Measurements from ENCODE around the gene NCDN.
"Not testable (repeated sequence)": the region's sequence is repeated elsewhere in the genome, so short reads cannot be mapped to it uniquely, and the experiment has no call there.

The NCDN gene

DNA sequence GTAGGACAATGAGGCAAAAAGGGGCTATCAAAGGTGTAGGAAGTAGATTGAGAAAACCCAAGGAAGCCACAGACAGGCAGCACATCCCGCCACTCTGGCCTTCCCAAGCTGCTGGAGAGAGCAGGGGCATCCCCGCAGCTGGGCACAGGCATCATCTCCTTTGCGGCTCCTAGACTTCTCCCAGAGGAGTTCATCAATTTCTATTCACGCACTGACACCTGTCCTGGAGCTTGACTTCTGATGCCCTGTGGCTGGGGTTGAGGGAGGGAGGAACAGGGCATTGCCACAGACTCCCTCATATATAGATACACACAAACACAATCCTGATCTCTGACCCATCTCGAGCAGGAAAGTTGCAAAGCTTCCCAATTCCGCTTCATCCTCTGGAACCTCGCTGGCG, 13.7 kb downstream of the NCDN start:
- DNase-seq: no peak

DNA sequence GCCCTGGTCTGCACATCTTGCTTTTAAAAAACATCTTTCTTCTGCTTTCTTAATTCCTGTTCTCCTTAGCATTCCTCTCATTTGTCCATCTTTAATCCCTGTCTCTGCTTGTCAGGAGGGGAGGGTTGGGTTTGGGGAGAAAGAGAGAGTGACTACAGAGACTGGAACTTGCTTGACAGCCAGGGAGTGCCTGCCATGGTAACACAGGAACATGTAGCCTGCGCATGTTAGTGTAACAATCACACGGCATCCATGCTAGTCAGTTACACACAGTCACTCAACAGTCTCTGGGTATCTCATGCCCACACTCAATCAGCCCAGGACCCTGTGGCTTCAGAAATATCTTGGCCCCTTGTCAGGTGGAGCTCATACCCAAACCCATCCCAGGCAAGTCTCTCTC, 14.7 kb downstream of the NCDN start:
- no peak for DNase-seq

DNA sequence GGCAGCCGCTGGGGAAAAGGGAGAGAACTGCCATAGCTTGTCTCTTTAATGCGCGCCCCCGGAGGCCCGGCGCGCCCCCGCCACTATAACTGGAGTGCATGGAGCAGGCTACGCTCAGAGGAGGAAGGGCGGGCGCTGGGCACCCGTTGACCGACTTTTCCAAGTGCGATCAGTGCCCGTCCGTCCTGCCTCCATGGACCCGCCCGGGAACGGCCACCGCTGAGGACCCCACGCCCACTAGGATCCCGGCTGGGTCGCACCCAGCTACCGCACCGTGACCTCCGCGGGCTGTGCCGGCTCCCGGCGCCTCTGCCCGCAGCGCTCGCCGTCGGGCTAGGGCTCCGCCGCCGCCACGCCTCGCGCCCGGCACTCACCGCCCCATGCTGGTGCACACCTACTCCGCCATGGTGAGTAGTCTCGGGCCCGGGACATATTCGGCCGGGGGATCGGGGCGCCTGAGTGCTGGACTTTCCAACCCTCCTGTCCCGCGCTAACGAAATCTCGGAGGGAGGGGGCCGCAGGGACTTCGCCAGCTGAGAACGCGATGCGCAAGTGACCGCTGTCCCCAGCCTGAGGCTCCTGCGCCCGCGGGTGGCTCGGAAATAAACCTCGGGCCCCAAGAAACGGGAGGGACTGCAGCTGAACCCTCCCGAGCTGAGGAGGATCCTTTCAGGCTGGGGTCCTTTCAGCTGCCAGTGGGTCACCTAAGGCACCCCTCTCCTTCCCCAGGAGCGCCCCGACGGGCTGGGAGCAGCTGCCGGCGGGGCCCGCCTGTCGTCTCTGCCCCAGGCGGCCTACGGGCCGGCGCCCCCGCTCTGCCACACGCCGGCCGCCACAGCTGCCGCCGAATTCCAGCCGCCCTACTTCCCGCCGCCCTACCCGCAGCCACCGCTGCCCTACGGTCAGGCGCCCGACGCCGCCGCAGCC, 15.9 kb downstream of the NCDN start, which contains the start of gene TFAP2E:
TFAP2E (plus strand) TSS at position 117 of the 927 bp plus-strand sequence; CDS start at position 381, 264 bp downstream.
- no peak for DNase-seq

DNA sequence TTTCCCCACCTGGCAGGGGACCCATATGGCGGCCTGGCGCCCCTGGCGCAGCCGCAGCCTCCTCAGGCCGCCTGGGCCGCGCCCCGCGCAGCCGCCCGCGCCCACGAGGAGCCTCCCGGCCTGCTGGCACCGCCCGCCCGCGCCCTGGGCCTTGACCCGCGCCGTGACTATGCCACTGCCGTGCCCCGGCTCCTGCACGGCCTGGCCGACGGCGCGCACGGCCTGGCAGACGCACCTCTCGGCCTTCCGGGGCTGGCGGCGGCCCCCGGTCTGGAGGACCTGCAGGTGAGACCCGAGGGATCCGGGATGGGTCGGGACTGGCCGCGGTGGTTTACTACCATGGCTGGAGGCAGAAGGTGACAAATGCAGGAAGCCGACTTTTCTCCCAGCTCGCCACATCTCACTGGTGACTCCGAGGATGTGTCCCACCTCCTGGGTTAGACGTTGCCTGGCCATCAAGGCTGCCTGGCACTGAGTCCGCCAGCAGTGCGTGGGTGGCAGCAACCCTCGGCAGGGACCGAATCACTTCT, 16.6 kb downstream of the NCDN start:
- no peak for DNase-seq

DNA sequence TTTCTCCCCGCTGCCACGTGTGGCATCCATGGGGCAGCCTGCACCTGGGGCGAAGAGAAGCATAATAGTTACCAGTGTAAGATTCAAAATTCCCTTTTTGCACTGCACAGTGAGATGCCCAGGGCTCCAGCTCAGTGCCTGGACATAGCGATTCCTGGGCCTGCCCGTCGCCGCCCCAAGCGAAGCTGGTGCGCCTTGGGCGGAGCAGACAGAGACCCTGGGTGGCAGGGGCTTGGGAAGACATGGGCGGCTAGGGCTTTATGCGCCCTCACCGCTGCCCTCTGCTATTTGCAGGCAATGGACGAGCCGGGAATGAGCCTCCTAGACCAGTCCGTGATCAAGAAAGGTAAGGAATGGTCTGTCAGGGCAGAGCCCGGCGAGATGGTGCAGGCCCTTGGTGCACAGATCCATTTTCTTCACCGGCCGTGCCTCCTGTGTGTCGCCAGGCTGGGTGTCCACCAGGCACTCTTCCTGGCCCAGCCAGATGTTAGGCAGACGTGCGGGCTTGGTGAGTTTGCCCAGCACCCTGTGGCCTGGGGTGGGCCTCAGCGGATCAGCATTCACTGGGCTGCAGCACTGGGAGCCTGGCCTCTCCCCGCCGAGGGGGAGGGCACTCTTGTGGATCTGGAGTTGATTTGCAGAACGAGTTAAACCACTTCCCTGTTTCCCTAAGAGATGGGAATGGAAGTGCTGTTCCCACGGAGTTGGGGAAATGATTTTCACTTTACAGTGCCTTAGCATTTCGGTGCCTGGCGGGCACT, 17.2 kb downstream of the NCDN start:
- no peak for DNase-seq

DNA sequence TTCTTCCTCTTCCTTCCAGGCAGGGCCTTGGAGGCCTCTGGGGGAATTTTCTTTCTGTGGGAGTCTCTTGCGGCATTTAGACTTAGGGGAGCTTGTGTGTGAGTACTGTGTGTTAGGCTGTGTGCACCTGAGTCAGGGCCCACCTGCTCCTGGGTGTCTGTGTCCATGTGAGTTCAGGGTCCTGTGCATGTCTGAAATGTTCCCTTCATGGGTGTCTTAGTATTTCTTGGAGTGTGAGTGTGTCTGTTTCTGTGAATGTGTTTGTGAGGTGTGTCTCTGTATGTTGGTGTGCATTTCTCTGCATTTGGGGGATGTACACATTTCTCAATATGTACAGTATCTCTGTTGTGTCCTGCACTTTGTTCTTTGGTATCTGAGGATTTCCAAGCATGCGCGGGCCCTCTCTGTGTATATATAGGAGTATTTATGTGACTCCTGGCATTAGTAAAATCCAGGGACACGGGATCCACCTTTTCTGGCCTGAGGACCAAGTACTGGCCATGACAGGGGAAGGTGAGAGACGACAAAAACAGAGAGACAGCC, 17.9 kb downstream of the NCDN start:
- no peak for DNase-seq

DNA sequence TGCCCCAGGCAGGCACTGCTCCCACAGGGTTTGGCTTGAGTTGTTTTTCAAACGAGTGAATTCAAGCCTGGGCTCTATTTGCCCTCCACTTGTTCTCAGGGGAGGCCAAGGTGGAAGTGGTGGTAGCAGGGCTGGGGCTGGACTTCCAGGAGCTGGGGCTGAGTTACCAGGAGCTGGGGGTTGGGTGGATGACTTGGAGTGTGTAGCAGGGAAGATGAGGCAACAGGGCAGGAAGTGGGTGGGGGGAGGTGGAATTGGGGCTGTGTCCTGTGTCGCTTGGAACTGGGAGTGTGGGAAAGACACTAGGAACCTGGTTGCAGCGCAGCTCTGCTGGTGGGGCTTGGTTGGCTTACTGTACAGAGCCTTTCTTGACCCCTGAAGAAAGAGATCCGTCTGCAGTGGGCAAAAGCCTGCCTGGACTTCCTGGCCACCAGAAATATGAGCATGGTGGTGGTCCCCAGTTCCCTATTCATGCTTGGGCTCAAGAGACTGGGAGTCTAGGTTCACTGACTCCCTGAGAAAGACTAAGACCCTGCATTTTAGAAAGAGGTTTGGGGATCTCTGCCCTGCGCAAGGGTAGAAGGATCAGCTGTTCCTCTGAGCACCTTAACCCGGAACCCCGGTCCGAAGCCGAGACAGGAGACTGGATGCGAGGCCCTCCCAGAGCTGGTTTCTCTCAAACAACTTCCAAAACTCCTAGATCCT, 18.6 kb downstream of the NCDN start:
- no peak for DNase-seq

DNA sequence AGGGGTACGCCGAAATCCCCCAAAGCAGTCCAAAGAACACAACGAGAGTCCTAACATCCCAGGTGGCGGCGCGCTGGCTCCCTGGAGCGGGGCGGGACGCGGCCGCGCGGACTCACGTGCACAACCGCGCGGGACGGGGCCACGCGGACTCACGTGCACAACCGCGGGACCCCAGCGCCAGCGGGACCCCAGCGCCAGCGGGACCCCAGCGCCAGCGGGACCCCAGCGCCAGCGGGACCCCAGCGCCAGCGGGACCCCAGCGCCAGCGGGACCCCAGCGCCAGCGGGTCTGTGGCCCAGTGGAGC, 19.1 kb downstream of the NCDN start:
- DNase-seq: not testable (repeated sequence)

DNA sequence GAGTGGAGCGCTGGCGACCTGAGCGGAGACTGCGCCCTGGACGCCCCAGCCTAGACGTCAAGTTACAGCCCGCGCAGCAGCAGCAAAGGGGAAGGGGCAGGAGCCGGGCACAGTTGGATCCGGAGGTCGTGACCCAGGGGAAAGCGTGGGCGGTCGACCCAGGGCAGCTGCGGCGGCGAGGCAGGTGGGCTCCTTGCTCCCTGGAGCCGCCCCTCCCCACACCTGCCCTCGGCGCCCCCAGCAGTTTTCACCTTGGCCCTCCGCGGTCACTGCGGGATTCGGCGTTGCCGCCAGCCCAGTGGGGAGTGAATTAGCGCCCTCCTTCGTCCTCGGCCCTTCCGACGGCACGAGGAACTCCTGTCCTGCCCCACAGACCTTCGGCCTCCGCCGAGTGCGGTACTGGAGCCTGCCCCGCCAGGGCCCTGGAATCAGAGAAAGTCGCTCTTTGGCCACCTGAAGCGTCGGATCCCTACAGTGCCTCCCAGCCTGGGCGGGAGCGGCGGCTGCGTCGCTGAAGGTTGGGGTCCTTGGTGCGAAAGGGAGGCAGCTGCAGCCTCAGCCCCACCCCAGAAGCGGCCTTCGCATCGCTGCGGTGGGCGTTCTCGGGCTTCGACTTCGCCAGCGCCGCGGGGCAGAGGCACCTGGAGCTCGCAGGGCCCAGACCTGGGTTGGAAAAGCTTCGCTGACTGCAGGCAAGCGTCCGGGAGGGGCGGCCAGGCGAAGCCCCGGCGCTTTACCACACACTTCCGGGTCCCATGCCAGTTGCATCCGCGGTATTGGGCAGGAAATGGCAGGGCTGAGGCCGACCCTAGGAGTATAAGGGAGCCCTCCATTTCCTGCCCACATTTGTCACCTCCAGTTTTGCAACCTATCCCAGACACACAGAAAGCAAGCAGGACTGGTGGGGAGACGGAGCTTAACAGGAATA, 19.7 kb downstream of the NCDN start:
- DNase-seq: no peak

DNA sequence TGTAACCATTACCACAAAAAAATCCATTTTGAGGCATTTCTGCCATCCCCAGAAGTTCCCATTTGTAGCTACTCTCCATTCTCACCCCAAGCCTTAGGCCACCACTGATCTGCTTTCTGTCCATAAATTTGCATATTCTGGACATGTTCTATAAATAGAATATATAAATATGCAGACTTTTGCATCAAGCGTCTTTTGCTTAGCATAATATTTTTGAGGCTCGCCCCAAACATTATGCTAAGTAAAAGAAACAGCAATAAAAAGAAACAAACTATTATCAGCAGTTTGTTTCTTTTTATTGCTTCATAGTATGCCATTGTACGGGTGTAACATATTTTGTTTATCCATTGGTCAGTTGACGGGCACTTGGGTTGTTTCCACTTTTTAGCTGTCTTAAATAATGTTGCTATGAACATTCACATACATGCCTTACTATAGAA, 23.4 kb downstream of the NCDN start:
- no peak for DNase-seq

DNA sequence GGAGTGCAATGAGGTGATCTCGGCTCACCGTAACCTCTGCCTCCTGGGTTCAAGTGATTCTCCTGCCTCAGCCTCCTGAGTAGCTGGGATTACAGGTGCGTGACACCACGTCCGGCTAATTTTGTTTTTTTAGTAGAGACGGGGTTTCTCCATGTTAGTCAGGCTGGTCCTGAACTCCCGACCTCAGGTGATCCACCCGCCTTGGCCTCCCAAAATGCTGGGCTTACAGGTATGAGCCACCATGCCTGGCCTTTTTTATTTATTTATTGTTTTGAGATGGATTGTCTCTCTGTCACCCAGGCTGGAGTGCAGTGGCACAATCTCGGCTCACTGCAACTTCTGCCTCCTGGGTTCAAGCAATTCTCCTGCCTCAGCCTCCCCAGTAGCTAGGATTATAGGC, 24.0 kb downstream of the NCDN start:
- DNase-seq: not testable (repeated sequence)

DNA sequence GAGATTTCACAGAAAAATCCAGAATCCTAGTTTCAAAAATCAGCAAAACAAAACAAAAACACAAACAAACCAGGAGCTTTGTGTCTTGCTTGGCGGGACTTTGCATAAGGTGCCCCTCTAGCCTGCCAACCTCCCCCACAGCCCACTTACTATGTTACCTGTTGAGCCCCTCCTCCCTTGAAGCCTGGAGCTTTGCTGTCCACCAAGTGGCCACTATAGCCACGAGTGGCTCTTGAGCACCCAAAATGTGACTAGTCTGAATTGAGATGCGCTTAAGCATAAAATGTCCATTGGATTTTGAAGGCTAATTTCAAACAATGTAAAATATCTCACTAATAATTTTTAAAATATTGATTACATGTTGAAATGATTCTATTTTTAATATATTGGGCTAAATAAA, 27.7 kb downstream of the NCDN start:
- no peak for DNase-seq

DNA sequence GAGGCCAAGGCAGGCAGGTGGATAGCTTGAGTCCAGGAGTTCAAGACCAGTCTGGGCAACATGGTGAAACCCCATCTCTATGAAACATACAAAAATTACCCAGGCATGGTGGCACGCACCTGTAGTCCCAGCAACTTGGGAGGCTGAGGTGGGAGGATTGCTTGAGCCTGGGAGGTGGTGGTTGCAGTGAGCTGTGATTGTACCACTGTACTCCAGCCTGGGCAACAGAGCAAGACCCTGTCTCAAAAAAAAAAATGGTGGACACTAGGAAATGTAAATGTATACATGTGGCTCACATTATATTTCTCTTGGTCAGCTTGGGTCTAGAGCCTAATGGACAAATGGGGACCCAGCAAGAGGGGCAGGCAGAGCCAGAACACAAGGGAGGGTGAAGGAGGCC, 28.2 kb downstream of the NCDN start:
- not testable (repeated sequence) for DNase-seq

DNA sequence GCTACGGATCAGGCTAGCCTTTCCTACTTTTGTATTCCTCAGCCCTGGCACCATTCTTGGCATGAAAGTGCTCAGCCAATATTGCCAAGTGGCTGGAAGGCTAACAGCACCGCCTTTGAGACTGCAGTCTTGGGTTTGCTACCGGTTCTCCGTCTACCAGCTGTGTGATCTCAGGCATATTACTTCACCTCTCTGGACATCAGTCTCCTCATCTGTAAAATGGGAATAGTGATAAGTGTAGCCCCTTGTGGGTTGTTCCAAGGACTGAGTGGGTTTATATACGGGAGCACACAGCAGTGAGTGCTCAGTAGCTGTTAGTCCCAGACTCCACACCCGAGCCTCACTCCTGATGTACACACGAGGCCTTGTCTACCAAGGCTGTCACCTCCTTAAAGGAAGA, 29.2 kb downstream of the NCDN start:
- no peak for DNase-seq

DNA sequence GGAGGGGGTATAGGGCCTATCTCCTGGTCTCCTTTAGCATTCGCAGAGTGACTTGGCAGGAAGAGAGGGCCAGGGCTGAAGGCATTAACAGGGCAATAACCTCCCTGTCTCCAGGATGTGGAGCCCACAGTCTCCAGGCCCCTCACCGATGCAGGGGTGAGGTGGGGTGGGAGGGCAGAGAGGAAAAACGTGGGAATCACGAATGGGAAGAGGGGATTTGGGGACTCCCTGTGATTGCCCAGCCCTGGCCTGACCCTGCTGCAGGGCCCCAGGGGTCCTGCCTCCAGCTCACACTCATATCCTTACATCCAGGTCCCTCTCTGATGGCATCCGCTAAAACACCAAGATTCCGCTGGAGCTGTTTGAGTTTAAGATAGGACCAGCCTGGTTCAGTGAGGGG, 30.1 kb downstream of the NCDN start:
- no peak for DNase-seq

DNA sequence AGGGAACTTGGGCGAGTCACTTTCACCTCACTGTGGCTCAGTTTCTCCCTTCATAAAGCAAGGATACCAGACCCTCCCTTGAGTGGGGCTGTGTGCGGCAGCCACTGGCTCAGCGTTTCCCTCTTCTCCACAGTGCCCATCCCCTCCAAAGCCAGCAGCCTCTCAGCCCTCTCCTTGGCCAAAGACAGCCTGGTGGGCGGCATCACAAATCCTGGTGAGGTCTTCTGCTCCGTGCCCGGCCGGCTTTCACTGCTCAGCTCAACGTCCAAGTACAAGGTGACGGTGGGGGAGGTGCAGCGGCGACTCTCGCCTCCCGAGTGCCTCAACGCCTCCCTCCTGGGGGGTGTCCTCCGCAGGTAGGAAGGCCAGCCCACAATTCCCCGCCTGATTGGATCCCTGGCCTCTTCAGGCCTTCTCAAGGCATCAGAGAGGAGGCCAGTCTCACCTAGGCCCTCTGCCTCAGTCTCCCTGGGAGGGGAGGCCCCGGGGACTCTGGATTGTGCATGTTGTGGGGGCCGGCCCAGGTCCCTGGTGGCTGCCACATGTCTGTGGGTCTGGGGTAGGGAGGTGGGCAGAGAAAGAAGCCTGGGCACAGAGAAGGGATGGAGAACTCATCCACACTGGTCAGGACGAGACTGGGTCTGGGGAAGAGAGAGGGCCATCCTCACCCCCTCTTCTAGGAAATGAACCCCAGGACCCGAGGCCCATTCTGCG, 30.8 kb downstream of the NCDN start:
- no peak for DNase-seq

DNA sequence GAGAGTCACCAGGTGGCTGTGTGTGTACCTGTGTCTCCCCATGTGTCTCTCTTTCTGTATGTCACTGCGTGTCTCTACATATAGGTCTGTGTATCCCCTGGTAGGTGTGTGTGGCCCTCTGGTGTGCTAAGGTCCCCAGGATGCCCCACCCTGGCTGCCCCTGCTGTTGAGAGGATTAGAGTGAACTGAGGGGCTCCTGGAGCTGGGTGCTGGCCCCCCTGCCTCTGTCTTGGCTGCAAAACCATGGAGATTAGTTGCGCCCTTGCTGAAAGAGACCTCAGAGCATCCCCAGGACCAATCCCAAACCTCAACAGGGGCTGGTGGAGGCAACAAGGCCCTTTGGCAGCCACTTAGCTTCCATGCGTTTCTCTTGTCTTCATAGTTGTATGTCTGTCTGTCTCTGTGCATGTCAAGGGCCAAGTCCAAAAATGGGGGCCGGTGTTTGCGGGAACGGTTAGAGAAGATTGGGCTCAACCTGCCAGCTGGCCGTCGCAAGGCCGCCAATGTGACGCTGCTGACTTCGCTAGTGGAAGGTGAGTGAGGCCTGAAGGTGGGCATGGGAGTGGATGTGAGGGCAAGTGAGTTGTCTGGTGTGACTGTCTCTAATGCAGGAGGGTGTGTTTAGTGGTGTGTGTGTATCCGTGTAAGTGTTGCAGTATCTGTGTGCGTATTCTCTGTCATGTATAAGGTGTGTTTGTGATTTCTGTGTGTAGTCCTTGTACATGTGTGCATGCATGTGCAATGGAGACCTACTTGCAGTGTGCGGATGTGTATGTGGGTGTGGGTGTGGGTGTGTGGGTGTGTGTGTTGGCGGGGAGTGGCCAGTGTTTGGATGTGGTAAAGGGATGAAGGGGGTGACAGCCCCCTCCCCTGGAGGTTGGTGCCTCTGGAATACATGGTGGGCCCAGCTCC, 32.2 kb downstream of the NCDN start:
- DNase-seq: no peak

DNA sequence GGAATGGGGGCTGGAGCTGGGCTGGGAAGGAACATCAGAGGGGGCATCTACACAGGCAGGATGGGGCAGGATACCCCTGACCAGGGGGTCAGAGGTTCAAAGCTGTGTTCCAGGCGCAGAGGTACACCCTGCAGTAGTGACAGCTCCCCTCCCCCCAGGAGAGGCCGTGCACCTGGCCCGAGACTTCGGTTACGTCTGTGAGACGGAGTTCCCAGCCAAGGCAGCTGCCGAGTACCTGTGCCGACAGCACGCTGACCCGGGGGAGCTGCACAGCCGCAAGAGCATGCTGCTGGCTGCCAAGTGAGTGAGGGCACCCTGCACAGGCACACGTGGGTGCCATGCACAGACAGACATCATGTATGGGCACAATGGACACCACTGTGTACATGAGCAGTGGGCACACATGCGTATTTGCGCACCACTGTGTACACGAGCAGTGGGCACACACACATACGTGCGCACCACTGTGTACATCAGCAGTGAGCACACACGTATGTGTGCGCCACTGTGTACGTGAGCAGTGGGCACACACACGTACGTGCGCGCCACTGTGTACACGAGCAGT, 33.0 kb downstream of the NCDN start:
- no peak for DNase-seq

DNA sequence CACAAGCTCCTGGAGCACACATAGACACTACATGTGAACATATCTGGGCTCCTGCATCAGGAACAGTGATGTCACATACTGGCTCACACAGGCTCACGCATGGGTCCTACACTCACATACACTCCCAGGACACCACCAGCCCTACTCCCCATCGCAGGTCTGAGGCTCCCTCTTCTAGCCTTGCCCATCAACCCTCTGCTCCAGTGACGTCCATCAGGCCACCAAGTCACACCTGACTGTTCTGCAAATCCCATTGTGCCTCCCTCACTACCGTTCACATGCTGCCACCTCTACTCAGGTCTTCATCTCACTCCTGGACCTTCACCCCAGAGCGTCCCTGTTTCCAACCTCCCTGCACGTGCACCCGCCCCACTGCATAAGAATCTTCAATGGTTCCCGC, 33.6 kb downstream of the NCDN start:
- no peak for DNase-seq

Measured in NCI-H226 (cell line).